Endothelial cell (in vitro differentiated cells): Measurements from ENCODE around the gene KATNAL2. TPM values are rescaled to one million over a fixed set of nuclear protein-coding genes. Genes with fewer than 3 reads are reported as not detected.

Experiments used
- DNase-seq: peaks from one replicate; pipeline ENCODE4 v3.0.0; 2021; ENCODE audit warnings: low spot score
- H3K27ac Mint-ChIP-seq: one replicate; pipeline ENCODE4 v1.8.0; 2021; ENCODE audit warnings: mixed read lengths, inconsistent platforms; ENCODE audit not compliant: unreplicated experiment
- H3K27me3 Mint-ChIP-seq: one replicate; pipeline ENCODE4 v1.8.0; 2021; ENCODE audit warnings: mild to moderate bottlenecking, moderate library complexity, mixed read lengths, inconsistent platforms; ENCODE audit not compliant: unreplicated experiment
- H3K36me3 Mint-ChIP-seq: one replicate; pipeline ENCODE4 v1.8.0; 2021; ENCODE audit warnings: mild to moderate bottlenecking, low read depth, mixed read lengths, inconsistent platforms; ENCODE audit not compliant: unreplicated experiment
- H3K4me1 Mint-ChIP-seq: one replicate; pipeline ENCODE4 v1.8.0; 2021; ENCODE audit warnings: mild to moderate bottlenecking, mixed read lengths, inconsistent platforms; ENCODE audit not compliant: unreplicated experiment
- H3K4me3 Mint-ChIP-seq: one replicate; pipeline ENCODE4 v1.8.0; 2021; ENCODE audit warnings: mild to moderate bottlenecking, mixed read lengths, inconsistent platforms; ENCODE audit not compliant: unreplicated experiment
- H3K9me3 Mint-ChIP-seq: one replicate; pipeline ENCODE4 v1.8.0; 2021; ENCODE audit warnings: mixed read lengths, inconsistent platforms; ENCODE audit not compliant: unreplicated experiment
- CTCF ChIP-seq: fragments of 200-600 bp; sonication (generic); IDR thresholded peaks from one replicate; pipeline ENCODE4 v1.5.0; 2021; ENCODE audit warnings: antibody characterized with exemption; ENCODE audit not compliant: unreplicated experiment
- total RNA-seq: library from RNA; stranded (reverse); fragmentation: NEBNext Ultra II Directional; extraction: Animal tissue kit (Norgen Biotek cat#: 25700); gene quantifications from one replicate; pipeline ENCODE4 v1.2.1, GENCODE V29; 2021; ENCODE audit not compliant: unreplicated experiment

Gene KATNAL2
- total RNA-seq, 1 donor from 2014 or later: 7.9 TPM

GRCh38 chr18:47143153-47143552 lies 225.8 kb downstream of the KATNAL2 start:
- Mint-ChIP-seq H3K4me1 (peaks cover 5% of the 10 kb centered on the region), H3K4me3 (no peak overlapping the region), H3K27me3 (no peaks in the 10 kb centered on the region), H3K27ac (no peak overlapping the region), H3K36me3 (no peaks in the 10 kb centered on the region), H3K9me3 (no peaks in the 10 kb centered on the region)
- DNase-seq: no peak
- TF ChIP-seq CTCF: no peak

GRCh38 chr18:47143899-47144485 lies 226.6 kb downstream of the KATNAL2 start:
- DNase-seq: no peak
- Mint-ChIP-seq H3K27ac (no peak overlapping the region), H3K36me3 (no peaks in the 10 kb centered on the region), H3K9me3 (no peaks in the 10 kb centered on the region), H3K27me3 (no peaks in the 10 kb centered on the region), H3K4me1 (peaks cover 12% of the 10 kb centered on the region), H3K4me3 (no peak overlapping the region)
- TF ChIP-seq CTCF: no peak

- H3K4me1 Mint-ChIP-seq: peaks cover 29% of the 10 kb centered on the region
- TF ChIP-seq CTCF: no peak
- DNase-seq: no peak
- H3K27me3 Mint-ChIP-seq: peaks cover 12% of the 10 kb centered on the region
- H3K27ac Mint-ChIP-seq: no peak overlapping the region
- no peaks in the 10 kb centered on the region for H3K36me3 Mint-ChIP-seq
- H3K9me3 Mint-ChIP-seq: no peaks in the 10 kb centered on the region
- no peak overlapping the region for H3K4me3 Mint-ChIP-seq
Measured at GRCh38 chr18:47146206-47146605, 228.8 kb downstream of the KATNAL2 start.

- Mint-ChIP-seq H3K27me3 (peaks cover 12% of the 10 kb centered on the region), H3K4me1 (peaks cover 33% of the 10 kb centered on the region), H3K9me3 (no peaks in the 10 kb centered on the region), H3K36me3 (peaks cover 3% of the 10 kb centered on the region), H3K4me3 (peak overlapping the region; percentile 97), H3K27ac (peak overlapping the region; percentile 95)
- peak; percentile 8 for DNase-seq
- TF ChIP-seq CTCF: no peak
Measured at GRCh38 chr18:47149457-47150028, 232.1 kb downstream of the KATNAL2 start.

- no peaks in the 10 kb centered on the region for H3K9me3 Mint-ChIP-seq
- peak within 1 kb of the TSS; percentile 97 for H3K4me3 Mint-ChIP-seq
- H3K27me3 Mint-ChIP-seq: peaks cover 12% of the 10 kb centered on the region
- TF ChIP-seq CTCF: no peak
- peaks cover 3% of the 10 kb centered on the region for H3K36me3 Mint-ChIP-seq
- peak; percentile 81 for DNase-seq
- H3K27ac Mint-ChIP-seq: peak within 1 kb of the TSS; percentile 99
- H3K4me1 Mint-ChIP-seq: peaks cover 33% of the 10 kb centered on the region
Measured at GRCh38 chr18:47150029-47150823, 232.8 kb downstream of the KATNAL2 start, which contains the start of gene HDHD2. Gene HDHD2, minus strand, starts transcription at chr18:47150500. Its CDS starts 14,061 bp downstream, at chr18:47136439.
